HG02870 (cell line): ENCODE results near the gene UGT1A5.

Experiments used
- ATAC-seq: cut with Tn5 transposase; IDR thresholded peaks from one replicate; pipeline ENCODE4 v1.9.1; 2021; ENCODE audit warnings: mild to moderate bottlenecking, moderate library complexity; ENCODE audit not compliant: unreplicated experiment

UGT1A5 gene

DNA sequence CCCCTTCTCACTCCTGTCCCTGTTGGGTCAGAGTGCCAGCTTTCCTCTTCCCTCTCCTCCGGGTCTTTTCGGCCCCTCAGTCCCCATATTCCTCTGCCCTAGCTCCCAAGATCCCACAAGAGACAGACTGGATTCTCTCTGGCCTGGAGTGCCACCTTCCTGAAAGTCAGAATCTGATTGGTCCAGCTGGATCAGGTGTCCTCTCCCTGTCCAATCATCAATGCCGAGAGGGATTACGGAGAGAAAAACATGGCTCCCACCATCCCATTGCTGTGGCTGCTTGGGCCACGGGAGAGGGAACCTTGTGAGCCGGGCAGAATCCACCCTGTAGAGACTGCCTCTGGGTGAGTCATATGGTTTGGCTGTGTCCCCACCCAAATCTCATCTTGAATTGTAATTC is 62.7 kb downstream of the UGT1A5 start:
- ATAC-seq, result no peak

DNA sequence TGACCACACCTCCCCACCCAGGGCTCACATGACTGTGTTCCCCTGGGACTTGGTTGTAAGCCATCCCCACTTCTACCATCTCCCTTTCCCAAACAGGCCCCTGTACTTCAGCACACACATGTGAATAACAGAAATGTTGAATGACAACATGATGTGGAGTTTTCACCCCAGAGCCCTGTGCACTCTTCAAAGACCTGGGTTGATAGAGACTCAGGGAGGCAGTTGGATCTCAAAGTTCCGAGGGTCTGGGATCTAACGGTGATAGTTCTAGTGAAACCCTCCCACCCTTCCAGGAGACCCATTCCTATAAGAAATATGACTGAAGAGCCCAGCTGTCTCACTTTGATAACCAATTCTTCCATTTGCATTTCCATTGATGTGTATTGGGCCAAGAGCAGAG is 65.3 kb downstream of the UGT1A5 start, which contains the start of gene MROH2A:
MROH2A (plus strand) TSS at position 301 of the 400 bp plus-strand sequence. CDS start 1,029 bp downstream, outside the sequence.
- no peak for ATAC-seq

DNA sequence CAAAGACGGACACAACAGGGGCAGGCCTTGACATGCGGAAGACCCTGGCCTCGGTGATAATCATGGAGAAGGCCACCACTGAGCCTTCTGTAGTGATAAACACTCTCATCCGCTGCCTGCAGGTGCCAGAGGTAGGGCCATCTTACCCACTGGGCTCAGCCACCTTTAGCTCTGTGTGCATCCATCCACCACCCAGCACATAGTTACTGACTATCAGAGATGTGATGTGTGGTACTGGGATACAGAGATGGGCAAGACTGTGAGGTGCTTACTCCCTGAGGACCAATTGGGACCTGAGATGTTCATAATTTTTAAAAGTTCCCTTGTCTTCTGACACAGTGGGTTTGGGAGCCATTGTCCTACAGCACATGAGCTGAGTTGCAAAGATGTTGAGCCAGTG is 67.0 kb downstream of the UGT1A5 start:
- ATAC-seq, result no peak

DNA sequence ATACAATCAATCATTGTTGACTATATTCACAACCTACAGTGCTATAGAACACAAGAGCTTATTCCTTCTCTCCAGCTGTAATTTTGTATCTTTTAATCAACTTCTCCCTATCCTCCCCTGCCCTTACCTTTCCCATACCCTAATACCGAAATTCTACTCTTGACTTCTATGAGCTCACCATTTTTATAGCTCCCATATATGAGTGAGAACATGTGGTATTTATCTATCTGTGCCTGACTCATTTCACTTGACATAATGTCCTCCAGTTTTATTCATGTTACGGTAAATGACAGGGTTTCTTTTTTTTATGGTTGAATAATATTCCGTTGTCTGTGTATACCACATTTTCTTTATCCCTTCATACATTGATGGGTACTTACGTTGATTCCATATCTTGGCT is 68.1 kb downstream of the UGT1A5 start:
- no peak for ATAC-seq

DNA sequence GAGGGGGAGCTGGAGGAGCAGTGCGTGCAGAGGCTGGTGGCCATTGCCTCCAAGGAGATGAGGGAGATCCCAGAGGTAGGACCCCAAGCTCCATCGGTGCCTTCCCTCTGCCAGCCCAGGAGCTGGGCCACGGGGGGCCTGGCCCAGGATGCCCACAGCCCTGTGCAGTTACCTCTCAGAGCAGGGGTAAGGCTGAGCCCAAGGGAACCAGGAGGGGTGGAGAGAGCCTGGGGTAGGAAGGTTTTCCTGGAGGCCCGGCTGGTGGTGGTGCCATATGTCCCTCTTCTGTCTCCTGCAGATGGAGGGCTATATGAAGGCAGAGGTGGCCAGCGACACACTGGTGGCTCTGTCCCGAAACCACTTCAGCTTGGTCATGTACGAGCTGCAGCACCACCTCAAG is 76.8 kb downstream of the UGT1A5 start:
- no peak for ATAC-seq

DNA sequence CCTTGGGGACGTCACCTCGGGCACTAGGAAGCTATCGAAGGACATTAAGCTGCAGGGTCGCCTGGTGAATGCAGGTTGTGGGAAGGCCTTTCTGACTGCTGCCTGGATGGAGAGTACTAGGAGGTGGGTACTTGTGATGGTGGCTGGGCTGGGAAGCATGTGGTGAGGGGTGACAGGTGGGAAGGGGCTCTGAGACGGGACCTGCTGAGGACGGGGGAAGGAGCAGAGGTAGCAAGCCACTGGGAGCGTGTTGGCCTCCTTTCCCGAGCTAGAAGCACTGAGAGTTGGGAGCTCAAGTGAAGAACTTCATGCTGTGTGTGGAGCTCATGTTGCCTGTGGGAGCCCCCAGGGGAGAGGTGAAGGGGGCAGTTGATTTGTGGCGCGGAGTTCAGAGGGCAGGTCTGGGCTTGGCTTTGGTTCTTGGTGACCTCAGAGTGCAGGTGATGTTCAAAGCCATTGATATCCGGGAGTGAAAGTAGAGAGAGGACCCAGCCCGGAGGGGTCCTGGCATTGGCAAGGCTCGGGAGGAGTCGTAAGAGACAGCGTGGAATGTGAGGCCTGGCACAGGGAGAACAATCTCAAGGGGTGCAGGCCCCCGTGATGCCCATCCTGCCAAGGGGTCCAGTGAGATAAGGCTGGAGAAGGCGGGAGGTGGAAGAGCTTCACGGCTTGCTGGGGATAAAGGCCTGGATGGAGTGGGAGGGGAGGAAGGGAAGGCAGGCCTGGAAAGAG is 78.6 kb downstream of the UGT1A5 start:
- no peak for ATAC-seq

DNA sequence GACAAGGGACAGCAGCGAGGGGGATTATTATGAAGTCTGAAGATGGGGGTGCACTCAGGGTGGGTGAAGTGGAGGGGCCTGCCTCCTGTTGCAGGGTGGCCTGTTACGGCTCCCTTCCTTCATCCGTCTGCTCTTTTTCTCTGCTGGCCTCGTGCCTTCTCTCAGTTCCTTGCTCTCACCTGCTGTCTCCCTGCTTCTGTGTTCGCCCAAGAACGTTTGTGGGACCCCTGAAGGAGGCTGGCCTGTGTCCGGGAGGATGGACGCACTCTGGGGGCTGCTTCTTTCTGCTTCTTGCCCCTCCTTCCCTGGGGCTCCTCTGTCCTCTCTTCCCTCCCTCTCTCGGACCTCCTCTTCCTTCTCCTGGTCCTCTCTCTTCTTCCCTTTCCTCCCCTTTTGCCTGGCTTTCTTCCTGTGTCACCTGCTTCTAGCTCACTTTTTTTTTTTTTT is 79.2 kb downstream of the UGT1A5 start:
- ATAC-seq, result no peak

DNA sequence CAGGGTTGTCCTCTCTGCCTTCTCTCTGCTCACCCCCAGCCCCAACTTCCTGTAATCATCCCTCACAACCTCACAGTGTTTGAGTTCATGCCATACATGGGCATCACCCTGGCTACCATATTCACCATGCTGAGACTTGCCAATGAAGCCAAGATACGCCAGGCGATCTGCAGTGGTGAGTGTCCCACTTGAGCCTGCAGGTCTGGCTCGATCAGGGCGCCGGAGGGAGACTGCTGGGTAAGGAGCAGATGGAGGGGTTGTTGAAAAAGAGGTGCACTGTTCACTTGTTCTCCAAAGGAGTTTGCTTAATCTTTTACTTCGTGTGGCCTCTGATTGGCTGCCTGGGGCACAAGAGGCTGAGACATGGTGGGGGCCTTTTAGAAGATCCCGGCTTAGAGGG is 80.0 kb downstream of the UGT1A5 start:
- no peak for ATAC-seq

DNA sequence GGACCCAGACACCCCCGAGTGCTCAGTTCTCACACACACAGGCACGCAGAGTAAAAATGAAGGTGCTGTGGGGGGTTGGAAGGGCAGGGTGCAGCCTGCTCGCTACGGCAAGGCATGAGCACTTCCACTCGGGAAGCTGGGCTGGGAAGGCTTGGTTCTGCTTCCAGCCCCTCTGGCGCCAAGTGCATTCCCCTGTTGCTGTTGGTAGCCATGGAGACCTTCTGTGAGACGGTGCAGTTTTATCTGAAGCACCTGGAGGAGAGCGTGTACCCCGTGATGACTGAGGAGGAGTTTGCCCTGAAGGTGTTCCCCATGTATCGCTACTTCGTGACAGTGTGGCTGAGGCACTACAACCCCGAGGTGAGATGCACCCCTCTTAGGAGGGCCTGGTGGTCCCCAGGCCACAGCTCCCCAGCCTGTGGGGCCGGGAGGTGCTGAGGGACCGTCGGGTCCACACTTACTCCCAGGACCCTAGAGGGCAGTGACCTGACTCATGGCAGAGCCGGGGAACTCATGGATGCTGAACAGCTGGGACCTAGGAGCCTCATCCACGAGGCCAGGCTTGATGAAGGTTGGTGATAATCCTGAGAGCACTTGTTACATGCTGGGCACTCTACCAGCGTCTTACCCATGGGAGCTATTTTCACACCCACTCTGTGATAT is 80.9 kb downstream of the UGT1A5 start:
- no peak for ATAC-seq

DNA sequence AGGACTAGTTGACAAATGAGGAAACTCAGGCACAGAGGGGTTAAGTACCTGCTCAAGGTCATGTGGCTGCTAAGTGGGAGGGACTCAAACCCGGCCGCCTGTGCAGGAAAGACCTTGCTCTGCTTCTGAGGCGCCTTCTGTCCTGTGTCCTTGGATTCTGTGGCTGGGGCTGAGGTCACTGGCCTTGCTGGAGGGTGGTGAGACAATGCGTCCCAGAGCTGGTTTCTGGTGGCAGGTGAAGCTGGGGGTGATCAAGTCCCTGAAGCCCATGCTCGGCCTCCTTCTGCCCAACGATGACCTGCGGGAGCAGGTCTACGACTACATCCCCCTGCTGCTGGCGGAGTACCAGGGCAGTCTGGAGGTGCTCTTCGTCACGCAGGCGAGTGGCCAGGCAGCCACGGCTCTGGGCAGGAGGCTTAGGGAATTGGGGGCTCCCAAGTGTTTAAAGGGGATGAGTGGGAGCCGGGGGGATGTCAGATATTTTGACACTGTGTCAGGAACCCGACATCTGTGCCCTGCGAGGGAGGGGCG is 81.5 kb downstream of the UGT1A5 start:
- ATAC-seq, result no peak

DNA sequence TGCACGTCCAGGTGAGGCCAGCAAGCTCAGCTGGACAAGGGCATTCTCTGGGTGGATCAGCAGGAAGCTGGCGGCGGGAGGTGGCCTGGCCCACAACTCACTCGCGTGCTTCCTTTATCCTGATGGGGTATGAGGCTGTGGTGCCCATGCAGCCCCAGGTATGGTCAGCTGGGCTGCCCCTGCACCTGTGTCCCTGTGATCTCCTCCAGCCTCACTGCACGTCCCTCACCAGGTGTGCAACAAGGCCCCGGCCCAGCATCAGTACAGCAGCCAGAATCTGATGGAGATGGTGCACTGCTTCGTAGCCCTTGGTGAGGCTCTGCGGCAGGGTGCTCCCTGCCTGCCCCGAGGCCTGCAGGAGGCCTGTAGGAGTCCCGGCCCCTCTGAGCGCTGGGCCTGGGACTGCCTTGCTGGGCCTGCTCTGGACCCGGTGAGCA is 83.0 kb downstream of the UGT1A5 start:
- no peak for ATAC-seq

DNA sequence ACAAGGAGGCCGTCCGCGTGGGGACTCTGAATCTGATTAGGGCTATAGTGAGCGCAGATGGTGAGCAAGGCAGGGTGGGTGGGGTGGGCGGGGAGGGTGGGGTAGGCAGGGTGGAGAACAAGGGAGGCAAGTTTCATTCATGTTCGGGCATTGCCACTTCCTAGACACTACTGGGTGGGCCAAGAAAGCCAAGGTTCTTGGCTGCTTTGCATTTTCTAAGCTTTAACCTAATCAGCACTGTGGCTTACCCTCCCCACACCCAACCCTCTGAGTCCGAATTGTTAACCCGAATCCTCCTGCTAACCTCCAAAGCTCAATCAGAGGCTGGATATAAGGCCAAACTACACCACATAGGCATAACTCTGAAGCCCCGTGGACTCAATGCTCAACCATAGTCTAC is 83.5 kb downstream of the UGT1A5 start:
- ATAC-seq, result no peak

DNA sequence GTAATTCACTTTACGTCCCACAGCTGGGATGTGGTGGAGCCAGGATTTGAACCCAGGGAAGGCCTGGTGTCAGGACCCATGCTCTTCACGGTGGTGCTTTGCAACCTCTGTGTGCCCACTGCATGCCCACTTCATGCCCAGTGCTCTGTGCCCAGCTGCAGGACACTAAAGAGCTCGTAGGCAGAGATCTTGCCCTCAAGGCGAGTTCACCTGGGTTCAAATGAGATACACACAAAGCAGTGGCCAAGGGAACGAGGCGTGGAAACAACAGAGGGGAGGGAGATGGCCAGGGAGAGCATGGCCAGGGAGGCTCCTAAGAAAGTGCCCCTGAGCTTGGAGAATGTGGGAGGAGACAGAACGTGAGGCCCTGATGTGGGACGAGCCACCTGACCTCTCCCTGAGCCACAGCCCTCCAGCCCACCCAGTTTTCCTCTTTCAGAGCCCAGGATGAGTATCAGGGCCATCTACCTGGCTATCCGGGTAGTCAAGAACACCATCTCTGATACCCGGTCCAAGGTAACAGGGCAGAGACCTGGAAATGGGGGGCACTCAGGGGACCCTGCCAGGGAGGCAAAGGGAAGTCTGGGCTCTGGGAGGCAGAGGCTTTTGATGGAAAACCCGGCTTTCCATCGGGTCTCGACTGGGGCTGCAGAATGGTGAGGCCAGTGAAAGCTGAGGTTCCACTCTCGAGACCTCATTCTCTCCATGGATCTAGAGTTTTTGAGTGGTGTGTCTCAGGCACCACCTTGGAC is 85.8 kb downstream of the UGT1A5 start:
- no peak for ATAC-seq

DNA sequence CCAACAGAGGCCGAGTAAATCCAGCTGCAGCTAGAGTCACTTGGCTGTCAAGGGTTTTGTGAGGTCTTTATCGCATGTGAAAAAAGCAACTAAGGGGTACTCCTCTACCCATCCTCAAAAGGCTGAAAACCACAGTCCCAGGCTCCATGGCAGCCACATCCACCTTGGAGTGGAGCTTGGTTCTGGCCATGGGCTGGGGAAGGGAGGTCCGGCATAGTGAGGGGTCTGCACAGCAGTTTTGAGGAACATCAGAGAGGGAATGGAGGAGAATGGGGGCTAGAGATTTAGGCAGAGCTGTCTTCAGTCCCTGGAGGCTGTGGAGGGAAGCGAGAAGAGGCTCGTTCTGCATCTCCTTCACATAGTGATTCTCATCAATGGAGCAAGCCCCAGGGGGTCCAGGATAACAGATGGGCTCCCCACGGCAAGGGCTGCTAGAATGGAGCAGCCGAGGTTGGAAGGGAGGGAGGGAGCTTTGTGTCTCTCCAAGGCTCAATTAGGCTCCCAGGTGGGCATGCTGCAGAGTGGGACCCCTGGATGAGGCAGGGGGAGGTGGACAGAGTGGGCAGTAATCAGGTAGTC is 86.5 kb downstream of the UGT1A5 start:
- no peak for ATAC-seq

DNA sequence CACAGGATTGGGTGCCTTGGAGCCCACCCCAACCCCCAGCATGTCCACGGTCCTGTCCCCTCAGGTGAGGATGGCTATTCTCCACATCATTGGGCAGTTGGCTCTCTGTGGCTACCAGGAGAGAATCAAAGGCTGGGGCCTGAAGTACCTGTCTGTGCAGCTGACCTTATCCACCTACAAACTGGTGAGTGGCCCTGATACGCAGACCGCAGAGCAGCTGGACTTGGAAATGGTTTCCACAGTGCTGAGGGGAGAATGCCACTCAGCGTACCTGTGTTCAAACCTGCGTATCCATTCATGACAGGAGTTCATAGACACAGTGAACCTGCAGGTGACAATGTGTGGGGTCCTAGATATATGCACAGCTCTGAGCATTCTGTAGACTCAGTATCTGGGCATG is 87.0 kb downstream of the UGT1A5 start:
- no peak for ATAC-seq

DNA sequence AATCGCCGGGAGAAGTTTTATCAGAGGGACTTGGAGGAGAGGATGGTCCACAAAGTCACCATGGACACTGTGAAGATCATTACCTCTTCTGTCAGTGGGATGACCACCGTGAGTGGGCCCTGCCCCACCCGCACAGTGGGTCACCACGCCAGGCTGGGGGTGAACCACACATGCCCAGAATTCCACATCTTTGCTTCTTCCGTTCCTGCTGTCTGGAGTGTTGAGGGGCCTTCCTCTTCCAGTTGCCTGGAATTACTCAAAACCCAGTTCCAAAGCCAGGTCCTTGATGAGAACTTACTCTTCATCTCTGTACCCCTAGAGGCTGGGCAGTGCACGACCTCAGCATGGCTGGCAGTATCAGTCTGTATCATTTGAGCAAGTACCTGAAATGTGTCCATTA is 87.5 kb downstream of the UGT1A5 start:
- no peak for ATAC-seq

DNA sequence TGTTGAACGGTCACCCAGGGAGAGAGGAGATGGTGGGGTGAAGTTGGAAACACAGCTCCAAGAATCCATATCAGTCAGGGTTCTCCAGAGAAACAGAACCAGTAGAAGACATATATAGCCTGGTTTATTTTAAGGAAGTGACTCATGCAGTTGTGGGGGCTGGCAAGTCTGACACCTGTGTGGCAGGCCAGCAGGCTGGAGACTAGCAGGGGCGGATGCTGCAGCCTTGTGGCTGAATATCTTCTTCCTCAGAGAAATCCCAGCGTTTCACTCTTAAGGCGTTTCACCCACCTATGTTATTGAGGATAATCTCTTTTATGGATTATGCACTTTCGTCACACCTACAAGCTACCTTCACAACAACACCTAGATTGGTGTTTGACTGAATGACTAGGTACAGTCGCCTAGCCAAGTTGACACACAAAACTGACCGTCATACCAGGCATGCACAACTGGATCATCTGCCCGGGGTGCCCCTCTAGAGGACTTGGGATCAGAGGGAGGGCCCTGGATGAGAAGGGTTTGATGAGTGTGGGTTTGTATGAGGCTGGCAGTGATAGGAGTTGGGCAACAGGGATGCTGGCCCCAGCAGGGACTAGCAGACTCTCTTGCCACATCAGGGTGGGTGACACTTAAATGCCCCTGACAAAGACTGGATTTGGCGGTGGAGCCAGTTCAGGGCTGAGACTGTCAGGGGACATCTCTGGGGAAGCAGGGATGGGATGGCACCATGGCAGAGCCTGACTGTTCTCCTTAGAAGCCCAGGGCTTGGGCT is 88.8 kb downstream of the UGT1A5 start:
- ATAC-seq, result no peak

DNA sequence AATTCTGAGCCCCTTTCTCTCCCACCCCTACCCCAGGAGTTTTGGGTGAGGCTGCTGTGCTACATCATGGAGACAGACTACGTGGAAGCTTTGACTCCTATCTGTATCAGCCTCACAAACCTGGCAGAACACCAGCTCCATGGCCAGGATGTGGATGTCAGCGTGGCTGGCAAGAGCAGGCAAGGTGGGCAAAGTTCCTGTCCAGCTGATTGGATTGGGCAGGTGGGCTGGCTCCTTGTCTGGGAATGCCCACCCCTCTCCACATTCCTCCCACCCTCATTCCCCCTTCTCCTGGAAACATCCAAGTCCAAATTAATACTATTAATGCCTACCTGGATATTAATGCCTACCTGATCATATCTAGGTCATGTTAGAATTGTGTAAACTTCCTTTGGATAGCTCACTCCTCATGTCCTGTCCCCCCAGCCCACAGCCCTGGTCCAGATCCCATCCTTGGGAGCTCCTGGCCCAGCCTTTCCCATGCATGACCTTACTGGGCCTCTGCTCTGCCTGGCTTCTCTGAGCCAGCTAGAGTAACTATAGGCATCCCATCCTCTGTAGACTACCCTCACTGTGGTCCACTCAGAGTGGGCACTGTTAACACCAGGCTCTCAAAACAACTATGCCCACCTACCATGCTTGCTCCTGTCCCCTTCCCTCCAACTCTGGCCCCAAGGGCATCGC is 89.6 kb downstream of the UGT1A5 start:
- no peak for ATAC-seq

DNA sequence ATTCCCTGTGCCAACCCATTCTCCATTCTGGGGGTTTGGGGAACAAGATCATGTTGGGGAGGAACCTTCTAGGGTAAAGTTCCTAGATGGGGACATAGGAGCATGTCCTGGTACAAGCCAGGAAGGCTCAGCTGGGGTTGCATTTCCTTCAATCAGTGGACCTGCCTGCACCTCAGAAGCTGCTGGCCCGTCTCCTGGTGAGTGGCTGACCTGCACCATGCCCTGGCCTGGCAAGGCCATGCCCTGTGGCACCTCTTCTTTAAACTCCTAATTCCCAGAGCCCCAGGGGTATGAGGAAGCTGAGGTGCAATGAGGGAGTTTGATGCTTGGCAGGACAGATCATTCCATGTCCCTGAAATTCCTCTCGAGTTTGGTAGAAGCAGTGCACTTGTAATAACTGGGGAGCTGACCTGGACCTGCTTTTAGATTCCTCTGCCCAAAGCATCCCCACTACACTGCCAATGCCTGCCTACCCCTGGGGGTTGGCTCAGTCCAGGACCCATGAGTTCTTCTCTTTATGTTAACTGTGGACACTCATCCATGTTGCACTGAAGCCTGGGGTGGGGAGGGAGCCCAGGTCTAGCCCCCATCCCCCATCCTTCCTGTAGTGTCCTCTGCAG is 90.7 kb downstream of the UGT1A5 start:
- no peak for ATAC-seq
